ENCODE results near the gene FOXD4.
"Not testable (repeated sequence)": the region's sequence is repeated elsewhere in the genome, so short reads cannot be mapped to it uniquely, and the experiment has no call there.

The FOXD4 gene

DNA sequence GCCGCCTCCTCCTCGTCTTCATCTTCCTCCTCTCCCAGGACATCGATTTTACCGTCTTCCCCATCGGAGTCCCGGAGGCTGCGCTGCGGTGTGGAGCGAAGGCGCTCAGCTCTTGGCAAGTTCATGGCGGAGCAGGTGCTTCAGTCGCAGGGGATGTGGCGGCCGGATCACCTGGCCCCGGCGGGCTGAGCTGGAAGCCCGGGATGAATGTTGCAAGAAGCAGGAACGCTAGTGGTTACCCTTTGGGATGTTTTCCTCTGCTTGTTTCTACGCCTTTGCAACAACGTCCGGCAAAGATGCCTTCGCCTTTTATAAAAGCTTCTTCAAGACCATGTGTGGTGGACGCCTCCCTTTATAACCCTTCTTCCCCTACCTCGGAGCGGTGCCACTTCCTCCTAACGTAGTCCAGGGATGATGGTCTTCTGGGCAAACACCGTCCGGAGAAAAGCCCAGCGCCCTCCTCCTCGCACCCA is at the start of gene FOXD4:
Gene FOXD4 (minus strand): TSS at position 423 of the 473 bp plus-strand sequence. CDS start 298 bp downstream, at position 125.
- not testable (repeated sequence) for DNase-seq

- not testable (repeated sequence) for DNase-seq
These were observed 41.7 kb upstream of the FOXD4 start for GRCh38 chr9:159871-160270.

DNA sequence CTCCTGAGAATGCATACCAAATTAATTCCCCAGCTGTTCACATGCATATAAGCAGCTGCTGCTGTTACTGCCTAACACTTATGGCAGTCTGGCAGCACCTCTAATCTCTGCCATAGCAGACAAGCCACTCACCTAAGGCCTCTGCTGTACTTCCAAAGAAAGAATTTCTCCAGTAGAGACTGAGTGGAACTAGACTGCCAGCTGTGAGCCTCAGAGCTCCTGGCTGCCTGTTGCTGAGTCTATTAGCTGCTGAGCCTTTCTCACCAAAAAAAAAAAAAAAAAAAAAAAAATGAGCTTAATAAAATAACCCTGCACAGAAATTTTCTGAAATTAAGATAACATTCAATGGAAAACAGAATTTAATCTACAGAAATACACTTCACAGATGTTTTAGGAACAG is 33.0 kb upstream of the FOXD4 start:
- not testable (repeated sequence) for DNase-seq

- DNase-seq: not testable (repeated sequence)
These were observed 21.7 kb upstream of the FOXD4 start for GRCh38 chr9:139880-140279.

- DNase-seq: not testable (repeated sequence)
These were observed 848 bp downstream of the FOXD4 start for GRCh38 chr9:117144-117994.

GRCh38 chr9:116239-117077 is 1.8 kb downstream of the FOXD4 start:
- not testable (repeated sequence) for DNase-seq

DNA sequence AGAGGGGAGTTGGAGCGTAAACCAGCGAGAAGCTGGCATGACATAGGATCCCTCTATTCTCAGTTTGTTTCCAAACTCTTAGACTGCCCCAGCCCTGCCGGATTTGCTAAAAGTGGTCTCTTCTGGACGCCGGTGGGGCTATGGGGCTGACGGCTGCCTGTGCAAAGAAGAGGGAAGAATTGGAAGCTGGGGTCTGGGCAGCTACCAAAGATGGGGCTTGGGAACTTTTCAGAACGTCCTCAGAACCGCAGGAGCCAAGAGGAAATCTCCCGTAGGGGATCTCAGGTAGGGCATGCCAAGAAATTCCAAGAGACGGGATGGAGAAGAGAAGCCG is 3.1 kb downstream of the FOXD4 start:
- not testable (repeated sequence) for DNase-seq

DNA sequence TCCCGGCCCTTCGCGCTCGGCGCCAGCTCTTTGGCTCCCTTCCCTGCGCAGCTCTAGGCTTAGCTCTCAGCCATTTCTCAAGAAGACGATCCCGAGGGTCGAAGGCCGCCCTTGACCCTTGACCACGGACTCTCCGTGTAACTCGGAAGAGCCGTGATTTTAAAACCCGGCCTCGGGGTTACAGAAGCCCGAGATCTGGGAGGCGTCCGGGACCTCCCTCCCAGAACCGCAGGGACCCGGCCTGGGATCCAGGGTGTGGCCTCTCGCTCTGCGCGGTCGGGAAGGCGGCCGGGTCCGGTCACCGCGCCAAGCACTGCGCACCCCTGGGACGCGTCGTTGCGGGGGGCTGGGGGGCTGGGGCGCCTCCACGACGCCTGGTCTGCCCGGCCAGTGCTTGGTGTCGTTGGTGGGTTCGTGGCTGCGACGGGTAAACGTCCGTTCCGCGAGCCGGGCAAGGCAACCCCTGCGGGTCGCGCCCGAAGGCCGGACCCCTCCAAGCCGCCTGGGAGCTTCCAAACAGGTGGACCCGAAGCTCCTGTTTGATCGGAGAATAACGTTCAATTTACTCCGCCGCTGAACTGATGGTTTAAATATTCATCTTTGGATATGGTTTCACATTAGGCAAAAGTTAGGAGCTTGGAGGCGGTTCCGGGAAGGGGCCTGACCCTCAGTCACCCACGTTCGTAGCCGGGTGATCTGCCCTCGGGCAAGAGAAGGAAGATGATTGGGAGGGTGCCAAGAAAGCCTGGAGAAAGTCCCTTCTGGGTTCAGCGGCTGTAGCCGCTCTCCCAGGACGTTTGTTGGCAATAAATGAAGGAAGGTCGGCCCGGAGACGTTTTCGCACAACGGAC is 3.7 kb downstream of the FOXD4 start:
- DNase-seq: not testable (repeated sequence)

DNA sequence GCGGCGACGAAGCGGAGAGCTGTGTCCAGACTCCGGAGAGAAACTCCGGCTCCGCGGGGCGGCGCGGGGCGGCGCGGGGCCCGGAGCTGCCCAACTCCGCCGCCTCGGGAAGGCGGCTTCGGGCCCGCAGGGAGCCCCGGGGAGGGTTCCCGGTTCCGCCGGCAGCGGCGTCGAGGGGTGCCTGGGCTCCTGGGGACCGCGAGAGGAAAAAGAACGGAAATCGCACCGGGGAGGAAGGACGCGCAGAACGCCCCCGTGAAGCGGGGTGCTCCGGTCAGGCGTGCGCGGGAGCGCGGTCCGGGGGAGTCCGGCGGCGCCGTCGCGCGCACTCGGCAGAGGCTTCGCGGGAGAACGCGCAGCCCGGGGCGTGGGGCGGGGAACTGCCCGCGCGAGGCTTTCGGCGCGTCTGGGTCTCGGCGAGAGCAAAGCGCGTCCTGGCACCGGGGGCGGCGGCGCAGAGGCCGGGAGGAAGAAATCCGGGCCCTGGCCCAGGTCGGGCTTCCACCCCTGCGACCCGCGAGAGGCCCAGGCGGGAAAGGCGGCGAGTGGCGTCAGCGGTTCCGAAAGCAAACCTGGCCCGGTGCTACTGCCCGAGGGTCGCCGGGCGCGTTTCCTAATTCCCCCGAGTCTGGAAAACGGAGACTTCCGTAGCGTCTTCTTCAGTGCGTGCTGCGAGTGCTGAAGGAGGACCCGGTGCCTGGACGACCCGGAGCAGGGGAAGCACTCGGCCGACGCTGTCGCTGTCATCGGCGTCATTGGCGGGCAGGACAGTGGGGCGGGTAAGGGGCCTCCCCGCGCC is 4.5 kb downstream of the FOXD4 start:
- DNase-seq: not testable (repeated sequence)

DNA sequence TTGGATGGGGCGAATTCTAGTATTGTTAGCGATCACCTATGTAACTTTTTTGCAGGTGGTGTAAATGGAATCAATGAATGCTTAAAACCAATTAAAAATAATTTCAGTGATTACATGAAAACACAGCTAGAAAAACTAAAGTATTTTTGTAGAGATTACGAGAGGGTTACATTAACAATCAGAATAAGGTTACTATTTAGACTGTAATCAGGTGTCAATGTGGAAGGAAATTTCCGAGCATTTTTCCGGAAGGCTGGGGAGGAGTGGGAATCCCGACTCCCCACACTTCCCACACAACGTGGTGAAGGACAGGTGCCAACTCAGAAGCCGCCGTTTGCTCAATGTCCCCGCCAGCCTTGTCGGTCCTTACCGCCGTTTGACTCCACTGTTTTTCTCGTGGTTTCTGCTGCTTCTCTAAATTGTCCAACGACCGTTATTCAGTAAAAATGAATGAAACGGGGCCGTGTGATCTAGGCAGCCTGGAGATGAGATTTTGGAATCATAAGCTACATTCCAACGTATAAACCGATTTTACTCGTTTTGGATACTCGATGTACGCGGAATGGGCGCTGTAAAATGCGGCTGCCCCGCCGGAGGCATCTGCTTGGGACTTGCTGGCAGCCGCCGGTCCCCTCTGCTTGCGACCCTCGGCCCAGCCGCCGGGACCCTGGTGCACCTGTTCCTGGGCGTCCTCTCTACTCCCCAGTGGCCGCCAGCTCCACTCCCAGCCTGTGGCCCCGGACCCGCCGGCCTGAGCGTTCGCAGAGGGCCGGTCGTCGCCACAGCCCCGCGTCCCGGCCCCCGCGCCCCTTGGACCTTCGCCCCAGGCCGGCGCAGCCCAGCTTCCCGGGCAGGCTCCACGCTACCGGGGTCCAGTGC is 5.4 kb downstream of the FOXD4 start:
- DNase-seq: not testable (repeated sequence)

DNA sequence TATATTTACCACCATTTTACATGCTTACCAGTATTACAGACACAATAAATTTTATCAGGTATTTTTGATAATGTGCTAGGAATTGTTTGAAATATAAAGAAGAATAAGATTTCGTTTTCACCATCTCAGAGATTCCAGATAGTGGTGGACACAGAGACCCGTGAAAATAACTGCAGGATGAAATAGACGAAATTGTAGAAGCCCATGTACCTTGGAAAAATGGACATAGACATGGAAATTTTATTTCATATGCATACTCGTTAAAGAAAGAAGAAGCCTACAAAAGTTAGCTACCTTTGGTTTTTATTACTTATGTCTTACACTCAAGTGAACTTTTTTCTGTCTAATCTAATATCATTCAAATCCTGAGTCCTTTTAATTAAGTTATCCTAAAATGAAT is 7.5 kb downstream of the FOXD4 start:
- not testable (repeated sequence) for DNase-seq

- not testable (repeated sequence) for DNase-seq
These were observed 8.7 kb downstream of the FOXD4 start for GRCh38 chr9:109540-109939.

DNA sequence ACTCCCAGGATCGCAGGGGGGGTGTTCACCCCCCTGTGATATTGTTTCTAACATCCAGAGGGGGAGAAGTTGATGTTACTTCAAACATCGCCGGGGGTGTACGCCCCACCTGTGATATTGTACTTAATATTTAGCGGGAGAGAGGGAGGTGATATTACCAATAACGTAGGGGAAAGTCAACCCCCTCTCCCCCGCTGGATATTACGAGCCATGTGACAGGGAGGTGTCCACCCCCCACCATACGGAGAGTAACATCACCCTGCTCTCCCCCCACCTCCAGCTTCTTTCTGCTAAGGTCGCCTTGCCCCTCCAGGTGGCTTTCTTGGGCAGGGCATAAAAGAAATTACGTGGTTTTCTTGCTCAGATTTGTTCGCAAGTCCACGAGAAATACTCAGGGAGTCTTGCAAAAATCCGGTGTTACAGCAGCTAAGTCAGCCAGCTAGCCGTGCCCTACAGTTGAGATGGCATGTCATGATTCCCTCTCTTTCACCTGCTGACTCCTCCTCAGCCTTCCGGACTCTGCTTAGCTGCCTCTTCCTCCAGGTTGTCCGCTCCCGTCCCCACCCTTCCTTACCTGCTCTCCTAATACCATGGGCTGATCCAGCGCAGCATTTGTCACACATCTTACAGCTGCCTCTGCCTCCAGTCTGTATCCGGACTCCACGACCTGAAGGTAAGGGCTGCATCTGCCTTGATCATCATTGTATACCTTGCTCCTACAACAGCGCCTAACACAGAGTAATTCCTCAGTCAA is 9.3 kb downstream of the FOXD4 start:
- not testable (repeated sequence) for DNase-seq

GRCh38 chr9:105991-106390 is 12.2 kb downstream of the FOXD4 start:
- DNase-seq: not testable (repeated sequence)

DNA sequence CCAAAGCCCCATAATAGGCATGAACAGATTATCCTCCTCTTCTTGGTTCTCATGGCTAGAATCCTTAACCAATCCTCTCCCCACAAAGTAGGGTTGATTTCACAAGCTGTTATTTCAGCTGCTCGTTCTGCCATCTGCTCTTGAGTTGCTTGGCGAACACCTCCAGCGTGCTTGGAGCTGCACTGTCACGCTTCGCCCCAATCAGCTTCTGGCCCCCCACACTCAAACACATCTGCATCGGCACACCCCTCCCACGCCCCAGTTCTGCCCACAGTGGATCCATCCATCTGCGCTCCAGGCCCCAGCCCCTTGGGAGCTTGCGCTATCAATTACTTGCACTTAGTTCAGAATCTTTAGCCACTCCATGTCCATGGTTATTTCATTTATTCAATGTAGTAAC is 17.8 kb downstream of the FOXD4 start:
- not testable (repeated sequence) for DNase-seq

DNA sequence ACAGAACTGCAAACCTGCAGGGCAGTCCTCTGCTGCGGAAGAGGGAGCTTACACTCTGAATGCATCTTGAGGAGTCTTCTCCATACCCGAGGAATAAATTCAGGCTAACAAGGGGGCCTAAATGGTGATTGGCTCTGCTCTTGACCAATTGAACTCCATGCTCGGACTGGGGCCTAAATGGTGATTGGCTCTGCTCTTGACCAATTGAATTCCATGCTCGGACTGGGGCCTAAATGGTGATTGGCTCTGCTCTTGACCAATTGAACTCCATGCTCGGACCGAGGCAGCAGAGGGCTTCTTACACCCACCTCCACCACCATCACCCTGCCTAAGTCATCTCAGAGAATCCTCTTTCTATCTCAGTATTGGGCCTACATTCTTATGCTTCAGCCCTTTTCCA is 18.4 kb downstream of the FOXD4 start:
- DNase-seq: not testable (repeated sequence)

DNA sequence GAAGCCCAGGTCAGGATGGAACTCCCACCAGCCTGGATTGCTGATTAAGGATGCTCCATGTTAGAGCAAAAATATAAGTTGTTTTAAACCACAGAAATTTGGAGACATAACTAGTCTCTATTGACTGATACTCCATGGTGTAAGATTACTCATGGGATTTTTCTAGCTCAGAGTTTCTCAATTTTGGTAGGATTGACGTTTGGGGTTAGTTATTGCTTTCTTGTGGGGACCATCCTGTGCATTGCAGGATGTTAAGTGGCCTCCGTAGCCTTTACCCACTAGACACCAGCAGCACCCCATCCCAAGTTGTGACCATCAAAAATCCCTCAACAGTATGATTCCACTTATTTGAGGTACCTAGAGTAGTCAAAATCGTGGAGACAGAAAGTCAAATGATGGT is 19.4 kb downstream of the FOXD4 start:
- not testable (repeated sequence) for DNase-seq

GRCh38 chr9:94992-95391 is 23.2 kb downstream of the FOXD4 start:
- not testable (repeated sequence) for DNase-seq

- not testable (repeated sequence) for DNase-seq
These were observed 23.9 kb downstream of the FOXD4 start for GRCh38 chr9:94323-94722.

GRCh38 chr9:93909-94308 is 24.3 kb downstream of the FOXD4 start:
- DNase-seq: not testable (repeated sequence)
